ENCODE results near the gene SESTD1.

GRCh38 chr2:179140571-179140970, 124.1 kb downstream of the SESTD1 start:
- no peak for TF ChIP-seq CTCF (IDR thresholded peaks at IDR 0.05; ENCODE audit: poor library complexity)
- TF ChIP-seq EZH2 (IDR thresholded peaks at IDR 0.05; ENCODE audit: borderline replicate concordance), result no peak
- no peak for TF ChIP-seq EZH2phosphoT487 (IDR thresholded peaks at IDR 0.05; ENCODE audit: low read depth, severe bottlenecking, unreplicated experiment)
